GM18861 (cell line): ENCODE data around the gene GALNT10.

Source experiments
- ATAC-seq: cut with Tn5 transposase; IDR thresholded peaks from one replicate; pipeline ENCODE4 v1.9.1; 2021; ENCODE audit not compliant: unreplicated experiment

The GALNT10 gene

GRCh38 chr5:154230526-154230925 is 40.0 kb downstream of the GALNT10 start:
- no peak for ATAC-seq

- no peak for ATAC-seq
Observed at GRCh38 chr5:154234551-154234950, 44.0 kb downstream of the GALNT10 start.

GRCh38 chr5:154236011-154236410 is 45.5 kb downstream of the GALNT10 start:
- ATAC-seq, result no peak

GRCh38 chr5:154236536-154237375 is 46.2 kb downstream of the GALNT10 start:
- ATAC-seq, result no peak

- no peak for ATAC-seq
Observed at GRCh38 chr5:154237376-154237743, 46.8 kb downstream of the GALNT10 start.

GRCh38 chr5:154237946-154238345 is 47.4 kb downstream of the GALNT10 start:
- ATAC-seq, result no peak

GRCh38 chr5:154238776-154239481 is 48.4 kb downstream of the GALNT10 start:
- peak; percentile 64 for ATAC-seq

GRCh38 chr5:154240595-154240994 is 50.1 kb downstream of the GALNT10 start:
- no peak for ATAC-seq

GRCh38 chr5:154241021-154241420 is 50.5 kb downstream of the GALNT10 start:
- ATAC-seq, result no peak

GRCh38 chr5:154242442-154242841 is 51.9 kb downstream of the GALNT10 start:
- ATAC-seq, result no peak

GRCh38 chr5:154242964-154243376 is 52.4 kb downstream of the GALNT10 start:
- peak; percentile 52 for ATAC-seq

GRCh38 chr5:154243736-154244135 is 53.2 kb downstream of the GALNT10 start:
- ATAC-seq, result no peak

GRCh38 chr5:154244476-154244875 is 53.9 kb downstream of the GALNT10 start:
- no peak for ATAC-seq

GRCh38 chr5:154248691-154249090 is 58.2 kb downstream of the GALNT10 start:
- ATAC-seq, result no peak

GRCh38 chr5:154249826-154250225 is 59.3 kb downstream of the GALNT10 start:
- no peak for ATAC-seq

- ATAC-seq, result no peak
Observed at GRCh38 chr5:154251529-154251928, 61.0 kb downstream of the GALNT10 start.

GRCh38 chr5:154253807-154254206 is 63.3 kb downstream of the GALNT10 start:
- ATAC-seq, result no peak

GRCh38 chr5:154254896-154255295 is 64.4 kb downstream of the GALNT10 start:
- ATAC-seq, result no peak

GRCh38 chr5:154257046-154257445 is 66.5 kb downstream of the GALNT10 start:
- ATAC-seq, result no peak

- ATAC-seq, result no peak
Observed at GRCh38 chr5:154258531-154259217, 68.1 kb downstream of the GALNT10 start.

- no peak for ATAC-seq
Observed at GRCh38 chr5:154260224-154260927, 69.8 kb downstream of the GALNT10 start.
